Common myeloid progenitor, CD34-positive (primary cell): ENCODE measurements around the gene MGLL.
"Not testable (repeated sequence)": the region's sequence is repeated elsewhere in the genome, so short reads cannot be mapped to it uniquely, and the experiment has no call there.

Experiments
- CTCF ChIA-PET: fragments of 350-600 bp; sonication (Branson Sonifier 250); formaldehyde crosslinking; loops from one replicate; lab custom pipeline; 2021; ENCODE audit warnings: antibody characterized with exemption; lab: Charles Lee
- POLR2A ChIA-PET: fragments of 350-600 bp; sonication (Branson Sonifier 250); formaldehyde crosslinking; loops from one replicate; lab custom pipeline; 2021; ENCODE audit warnings: antibody characterized with exemption; lab: Charles Lee
- DNase-seq, 3 donors: peaks; one replicate each; pipeline versions ENCODE4 v3.0.0 to v3.0.0-alpha.2; 2013
- H3K27ac ChIP-seq, 2 experiments: 1 replicate in 1 of 2; 2 replicates in 1 of 2; pipeline ENCODE4 v1.7.0; 2013; ENCODE audit warnings: inconsistent platforms in 2 of 2, low read length in 2 of 2, mild to moderate bottlenecking in 2 of 2, low read depth in 1 of 2, moderate library complexity in 1 of 2; ENCODE audit not compliant: severe bottlenecking in 2 of 2, insufficient read depth in 1 of 2, poor library complexity in 1 of 2
- H3K27me3 ChIP-seq, 5 experiments: replicated peaks in 2 of 5; 1 replicate in 3 of 5; 2 replicates in 2 of 5; pipeline versions ENCODE4 v1.6.1 to v1.7.0; 2013; ENCODE audit warnings: low read length in 4 of 5, mild to moderate bottlenecking in 2 of 5, moderate library complexity in 2 of 5, inconsistent platforms in 1 of 5; ENCODE audit not compliant: insufficient read depth in 5 of 5, control insufficient read depth in 4 of 5
- H3K36me3 ChIP-seq, 4 experiments: 1 replicate in 2 of 4; 2 replicates in 2 of 4; pipeline versions ENCODE4 v1.6.1 to v1.7.0; 2013; ENCODE audit warnings: low read length in 3 of 4, control low read depth in 1 of 4, mild to moderate bottlenecking in 1 of 4; ENCODE audit not compliant: control insufficient read depth in 4 of 4, insufficient read depth in 4 of 4
- H3K4me1 ChIP-seq, 4 experiments: 1 replicate in 3 of 4; 2 replicates in 1 of 4; pipeline versions ENCODE4 v1.6.1 to v1.7.1; 2013; ENCODE audit warnings: low read length in 3 of 4, mild to moderate bottlenecking in 3 of 4, control low read depth in 1 of 4, inconsistent platforms in 1 of 4, moderate library complexity in 1 of 4; ENCODE audit not compliant: control insufficient read depth in 4 of 4, insufficient read depth in 4 of 4; ENCODE audit errors: control extremely low read depth in 1 of 4
- H3K4me3 ChIP-seq, 7 experiments: 1 replicate in 4 of 7; 2 replicates in 3 of 7; pipeline versions ENCODE4 v1.5.1 to v1.7.0; 2013; ENCODE audit warnings: mild to moderate bottlenecking in 7 of 7, low read length in 6 of 7, moderate library complexity in 6 of 7, inconsistent platforms in 2 of 7, low read depth in 2 of 7, control low read depth in 1 of 7; ENCODE audit not compliant: insufficient read depth in 4 of 7, control insufficient read depth in 1 of 7; ENCODE audit errors: extremely low read depth in 1 of 7
- H3K9me3 ChIP-seq, 5 experiments: 1 replicate in 4 of 5; 2 replicates in 1 of 5; pipeline versions ENCODE4 v1.6.1 to v1.7.1; 2013; ENCODE audit warnings: low read length in 4 of 5, mild to moderate bottlenecking in 2 of 5, inconsistent platforms in 1 of 5, low read depth in 1 of 5, moderate library complexity in 1 of 5; ENCODE audit not compliant: control insufficient read depth in 4 of 5, insufficient read depth in 2 of 5; ENCODE audit errors: control extremely low read depth in 1 of 5
- WGBS: methylation state at CpG from one replicate; pipeline ENCODE4 v1.1.5; 2013; ENCODE audit not compliant: insufficient coverage; 5-methylcytosine and 5-hydroxymethylcytosine counted together

Gene MGLL

GRCh38 chr3:127658234-127658633 is 164.1 kb downstream of the MGLL start:
- H3K27me3 ChIP-seq, result no peaks in the 10 kb centered on the region
- WGBS, result 100% methylated on average over 1 of the region's 1 CpG
- H3K9me3 ChIP-seq, result no peaks in the 10 kb centered on the region
- no peak for DNase-seq
- no peak overlapping the region for H3K27ac ChIP-seq
- peaks cover 0 to 7% (median 5%) of the 10 kb centered on the region in 4 experiments for H3K36me3 ChIP-seq
- ChIA-PET CTCF (interaction anchor here (1.5 kb wide), 1 partner anchor 175 kb away, joined by 3 read pairs; no protein-coding TSS in a partner anchor), POLR2A (no interaction called here)
- H3K4me3 ChIP-seq, result no peak overlapping the region
- H3K4me1 ChIP-seq, result no peaks in the 10 kb centered on the region

GRCh38 chr3:127656906-127657305 is 165.4 kb downstream of the MGLL start:
- no peak for DNase-seq
- 96% methylated on average over 7 of the region's 8 CpGs for WGBS
- Histone ChIP-seq H3K4me1 (no peaks in the 10 kb centered on the region), H3K9me3 (no peaks in the 10 kb centered on the region), H3K4me3 (no peak overlapping the region), H3K27ac (no peak overlapping the region), H3K27me3 (no peaks in the 10 kb centered on the region), H3K36me3 (peaks cover 0 to 7% (median 4%) of the 10 kb centered on the region in 4 experiments)
- POLR2A ChIA-PET, result no interaction called here
- CTCF ChIA-PET, result interaction anchor here (0.9 to 2.3 kb wide), 3 partner anchors 10 to 40 kb away, joined by 3 to 8 read pairs (median 4); no protein-coding TSS in a partner anchor

DNA sequence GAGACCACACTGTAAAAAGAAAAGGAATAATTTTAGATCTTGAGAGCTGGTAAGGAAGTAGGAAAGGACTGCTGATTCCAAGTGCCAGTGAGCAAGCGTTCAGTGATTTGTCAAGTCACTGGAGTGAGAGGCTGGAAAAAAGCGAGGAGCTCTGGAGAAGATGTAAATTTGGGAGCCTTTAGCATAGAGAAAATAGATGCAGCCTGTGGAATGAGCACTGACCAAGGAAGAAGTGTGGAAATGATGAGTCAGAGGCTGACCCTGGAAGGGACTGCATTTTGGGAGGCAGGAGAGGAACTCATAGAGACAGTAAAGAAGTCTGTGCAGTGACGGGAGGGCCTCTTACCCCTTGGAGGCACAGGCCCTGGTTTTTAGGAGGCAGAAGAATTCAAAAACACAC is 166.7 kb downstream of the MGLL start:
- WGBS, result 85% methylated on average over 3 of the region's 3 CpGs
- Histone ChIP-seq H3K4me1 (no peaks in the 10 kb centered on the region), H3K27ac (no peak overlapping the region), H3K9me3 (no peaks in the 10 kb centered on the region), H3K27me3 (no peaks in the 10 kb centered on the region), H3K36me3 (peaks cover 0 to 3% (median under 1%) of the 10 kb centered on the region in 4 experiments), H3K4me3 (no peak overlapping the region)
- CTCF ChIA-PET, result interaction anchor here (0.7 to 2.3 kb wide), 5 partner anchors 9 to 302 kb away, joined by 3 to 8 read pairs (median 5); no protein-coding TSS in a partner anchor
- POLR2A ChIA-PET, result no interaction called here
- no peak for DNase-seq

DNA sequence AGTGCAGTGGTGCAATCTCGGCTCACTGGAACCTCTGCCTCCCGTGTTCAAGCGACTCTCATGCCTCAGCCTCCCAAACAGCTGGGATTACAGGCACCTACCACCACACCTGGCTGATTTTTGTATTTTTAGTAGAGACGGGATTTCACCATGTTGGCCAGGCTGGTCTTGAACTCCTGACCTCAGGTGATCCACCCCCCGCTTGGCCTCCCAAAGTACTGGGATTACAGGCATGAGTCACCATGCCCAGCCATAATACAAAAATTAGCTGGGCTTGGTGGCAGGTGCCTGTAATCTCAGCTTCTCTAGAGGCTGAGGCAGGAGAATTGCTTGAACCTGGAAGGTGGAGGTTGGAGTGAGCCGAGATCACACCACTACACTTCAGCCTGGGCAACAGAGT is 167.3 kb downstream of the MGLL start:
- WGBS, result 100% methylated on average over 1 of the region's 6 CpGs
- POLR2A ChIA-PET, H3K27ac ChIP-seq, H3K36me3 ChIP-seq, H3K9me3 ChIP-seq, H3K4me1 ChIP-seq, H3K27me3 ChIP-seq, H3K4me3 ChIP-seq, DNase-seq: not testable (repeated sequence)
- CTCF ChIA-PET, result interaction anchor here (1.6 to 2.3 kb wide), 3 partner anchors 8 to 178 kb away, joined by 3 to 8 read pairs (median 8); no protein-coding TSS in a partner anchor

GRCh38 chr3:127654374-127654773 is 167.9 kb downstream of the MGLL start:
- ChIA-PET CTCF (interaction anchor here (1.6 to 2.2 kb wide), 2 partner anchors 9 to 179 kb away, joined by 3 to 8 read pairs; no protein-coding TSS in a partner anchor), POLR2A (no interaction called here)
- H3K27me3 ChIP-seq, result no peaks in the 10 kb centered on the region
- H3K9me3 ChIP-seq, result no peaks in the 10 kb centered on the region
- WGBS, result no CpG with 5 or more reads among the region's 4 CpGs
- DNase-seq, result no peak
- no peaks in the 10 kb centered on the region for H3K36me3 ChIP-seq
- H3K27ac ChIP-seq, result no peak overlapping the region
- H3K4me1 ChIP-seq, result no peaks in the 10 kb centered on the region
- H3K4me3 ChIP-seq, result no peak overlapping the region

DNA sequence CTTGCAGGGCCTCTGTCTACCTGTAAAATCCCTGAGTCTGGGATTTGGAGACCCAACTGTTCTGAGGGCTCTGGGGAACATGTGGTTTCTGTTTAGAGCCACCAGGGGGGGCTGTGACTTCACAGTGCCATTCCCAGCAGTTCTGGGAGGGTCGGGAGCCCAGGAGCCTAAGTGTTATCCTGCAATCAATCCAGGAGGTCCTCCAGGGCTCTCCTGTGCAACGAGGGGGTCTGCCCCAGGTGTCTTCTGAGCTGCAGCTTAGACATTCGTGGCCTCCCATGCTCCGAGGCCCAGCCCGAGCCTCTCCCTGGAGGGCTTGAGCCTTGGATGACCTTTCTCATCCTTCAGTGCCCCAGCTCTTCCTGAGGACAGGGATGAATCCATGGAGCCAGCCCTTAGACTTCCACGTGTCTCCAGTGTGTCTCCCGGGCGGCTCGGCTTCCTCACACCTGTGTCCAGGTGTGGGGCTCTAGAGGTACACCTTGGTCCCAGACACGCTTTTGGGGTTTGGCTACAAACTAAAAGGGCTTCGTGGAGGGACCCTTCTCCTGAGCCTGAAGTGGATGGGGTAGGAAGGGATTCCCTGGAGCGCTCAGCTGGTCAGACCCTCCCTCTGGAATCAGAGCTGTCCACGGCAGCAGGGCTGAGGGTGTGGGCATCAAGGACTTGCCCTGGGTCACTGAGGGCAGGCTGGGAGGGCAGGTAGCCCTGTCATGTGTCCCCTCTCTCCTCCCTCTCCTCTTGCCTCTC is 169.9 kb downstream of the MGLL start:
- DNase-seq, result peak; percentile 40 to 59 (median 42)
- POLR2A ChIA-PET, result no interaction called here
- Histone ChIP-seq H3K27ac (no peak overlapping the region), H3K27me3 (no peaks in the 10 kb centered on the region), H3K36me3 (no peaks in the 10 kb centered on the region), H3K4me3 (no peak overlapping the region), H3K9me3 (no peaks in the 10 kb centered on the region), H3K4me1 (no peaks in the 10 kb centered on the region)
- CTCF ChIA-PET, result interaction anchor here (0.7 to 3.5 kb wide), 25 partner anchors 10 to 354 kb away, joined by 3 to 19 read pairs (median 4); partner anchors contain the start of gene MGLL
- 75% methylated on average over 11 of the region's 13 CpGs for WGBS
